GM21367 (cell line): ENCODE results near the gene RAN.
"Not testable (repeated sequence)": the region's sequence is repeated elsewhere in the genome, so short reads cannot be mapped to it uniquely, and the experiment has no call there.

Source experiments
- ATAC-seq: cut with Tn5 transposase; IDR thresholded peaks from one replicate; pipeline ENCODE4 v1.9.1; 2021; ENCODE audit not compliant: unreplicated experiment

Gene RAN

DNA sequence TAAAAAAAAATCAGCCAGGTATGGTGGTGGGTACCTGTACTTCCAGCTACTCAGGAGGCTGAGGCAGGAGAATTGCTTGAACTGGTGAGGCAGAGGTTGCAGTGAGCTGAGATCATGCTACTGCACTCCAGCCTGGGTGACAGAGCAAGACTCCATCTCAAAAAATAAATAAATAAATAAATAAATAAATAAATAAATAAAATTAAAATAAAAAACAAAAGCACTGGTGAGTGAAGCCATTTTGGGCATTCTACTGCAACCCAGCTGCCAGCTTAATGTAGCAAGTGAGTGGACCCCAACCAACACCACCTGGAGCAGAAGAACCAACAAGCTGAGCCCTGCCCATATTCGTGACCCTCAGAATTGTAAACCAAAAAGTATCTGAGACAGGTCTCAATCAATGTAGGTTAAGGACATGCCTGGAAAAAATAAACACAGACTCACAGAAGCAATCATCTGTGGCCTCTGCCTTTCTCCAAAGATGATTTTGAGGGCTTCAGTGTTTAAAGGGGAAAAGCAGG is 23.0 kb upstream of the RAN start:
- not testable (repeated sequence) for ATAC-seq

DNA sequence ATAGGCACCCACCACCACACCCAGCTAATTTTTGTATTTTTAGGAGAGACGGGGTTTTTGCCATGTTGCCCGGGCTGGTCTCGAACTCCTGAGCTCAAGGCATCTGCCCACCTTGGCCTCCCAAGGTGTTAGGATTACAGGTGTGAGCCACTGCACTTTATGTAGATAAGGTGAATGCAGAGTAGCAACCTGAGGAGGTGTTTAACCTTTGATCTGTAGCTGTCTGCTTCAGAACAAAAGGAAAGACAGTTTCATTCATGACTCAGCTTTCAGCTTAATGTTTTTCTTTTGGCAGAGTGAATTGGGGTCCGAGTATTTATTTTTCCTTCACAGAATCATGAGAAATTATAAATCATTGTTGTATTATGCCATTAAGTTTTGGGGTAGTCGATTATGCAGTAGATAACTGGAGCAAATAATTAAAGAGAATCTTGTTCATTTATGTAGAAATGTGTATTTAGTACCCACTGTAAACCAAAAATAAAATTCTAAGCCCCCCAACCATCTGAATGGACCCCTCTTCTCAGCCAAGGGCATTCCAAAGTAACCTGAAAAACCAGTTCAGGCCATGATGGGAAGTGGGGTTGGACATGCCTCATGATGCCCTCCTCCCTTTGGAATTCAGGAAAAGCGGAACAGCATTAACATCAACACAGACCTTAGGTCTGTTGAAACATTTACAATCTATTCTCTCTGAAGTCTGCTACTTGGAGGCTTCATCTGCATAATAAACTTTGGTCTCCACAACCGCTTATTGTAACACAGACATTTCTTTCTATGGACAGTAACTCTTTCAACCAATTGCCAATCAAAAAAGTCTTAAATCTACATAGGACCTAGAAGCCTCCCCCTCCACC is 22.1 kb upstream of the RAN start:
- no peak for ATAC-seq

DNA sequence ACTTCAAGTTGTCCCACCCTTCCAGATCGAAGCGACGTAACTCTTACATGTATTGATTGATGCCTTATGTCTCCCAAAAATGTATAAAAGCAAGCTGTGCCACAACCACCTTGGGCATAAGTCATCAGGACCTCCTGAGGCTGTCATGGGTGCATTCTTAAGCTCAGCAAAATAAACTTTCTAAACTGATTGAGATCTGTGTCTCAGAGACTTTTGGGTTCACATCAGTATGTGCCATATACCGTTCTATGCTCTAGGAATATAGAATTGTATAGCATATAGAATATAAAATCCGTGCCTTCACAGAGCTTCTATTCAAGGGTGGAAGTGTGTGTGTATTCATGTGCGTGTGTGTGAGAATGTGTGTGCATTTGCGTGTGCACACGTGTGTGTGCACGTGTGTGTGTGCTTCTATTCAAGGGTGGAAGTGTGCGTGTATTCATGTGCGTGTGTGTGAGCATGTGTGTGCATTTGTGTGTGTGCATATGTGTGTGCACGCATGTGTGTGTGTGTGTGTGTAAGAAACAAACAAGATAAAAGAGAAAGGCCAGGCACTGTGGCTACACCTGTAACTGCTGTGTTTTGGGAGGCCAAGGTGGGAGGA is 21.3 kb upstream of the RAN start:
- no peak for ATAC-seq

DNA sequence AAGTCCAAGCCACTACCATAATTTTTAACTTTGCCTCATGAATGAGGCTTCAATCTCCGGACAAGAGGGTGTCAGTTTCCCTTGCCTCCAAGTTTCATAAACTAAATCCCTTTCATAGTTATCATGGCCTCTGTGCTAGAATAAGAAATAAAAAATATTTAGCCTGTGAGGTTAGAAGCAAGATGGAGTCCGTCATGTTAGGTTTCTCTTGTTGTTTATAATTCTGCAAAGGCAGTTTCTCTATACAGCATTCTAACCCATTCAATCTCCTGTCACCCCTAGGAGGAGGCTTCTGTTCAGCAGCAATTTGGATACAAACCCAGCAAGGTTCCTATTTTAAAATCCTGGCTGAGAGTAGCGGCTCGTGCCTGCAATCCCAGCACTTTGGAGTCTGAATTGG is 15.8 kb upstream of the RAN start:
- ATAC-seq, result no peak

DNA sequence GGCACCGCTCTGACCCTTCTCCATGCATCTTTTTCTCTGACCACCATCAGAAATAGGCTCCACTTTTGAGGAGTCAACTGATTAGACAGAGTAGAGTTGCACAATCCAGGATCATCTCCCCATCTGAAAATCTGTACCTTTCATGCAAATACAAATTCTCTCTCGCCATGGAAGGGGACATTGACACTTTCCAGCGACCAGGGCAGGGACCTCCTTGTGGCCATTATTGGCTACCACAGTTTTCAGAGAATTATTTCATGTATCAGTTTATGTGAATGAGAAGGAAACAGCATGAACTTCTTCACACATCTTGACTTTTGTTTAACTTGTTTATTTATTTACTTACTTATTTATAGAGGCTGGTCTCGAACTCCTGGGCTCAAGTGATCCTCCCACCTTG is 13.8 kb upstream of the RAN start:
- ATAC-seq, result no peak

DNA sequence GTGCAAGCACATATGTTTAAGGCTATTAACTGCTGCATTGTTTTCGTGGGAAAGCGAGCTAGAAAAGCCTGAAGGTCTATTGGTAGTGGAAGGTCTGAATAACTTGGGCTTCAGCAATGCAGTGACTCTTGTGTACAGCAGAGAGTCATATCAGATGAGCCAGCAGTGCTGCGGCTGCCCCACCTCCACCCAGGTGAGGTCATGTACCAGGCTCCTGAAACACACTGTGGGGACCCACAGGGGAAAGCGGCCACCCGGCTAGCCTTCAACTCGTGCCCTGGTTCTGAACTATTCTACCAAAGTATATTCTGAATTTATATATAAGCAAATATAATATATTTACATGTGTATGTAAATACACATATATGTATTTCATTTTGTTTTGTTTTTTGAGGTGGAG is 12.7 kb upstream of the RAN start:
- no peak for ATAC-seq

DNA sequence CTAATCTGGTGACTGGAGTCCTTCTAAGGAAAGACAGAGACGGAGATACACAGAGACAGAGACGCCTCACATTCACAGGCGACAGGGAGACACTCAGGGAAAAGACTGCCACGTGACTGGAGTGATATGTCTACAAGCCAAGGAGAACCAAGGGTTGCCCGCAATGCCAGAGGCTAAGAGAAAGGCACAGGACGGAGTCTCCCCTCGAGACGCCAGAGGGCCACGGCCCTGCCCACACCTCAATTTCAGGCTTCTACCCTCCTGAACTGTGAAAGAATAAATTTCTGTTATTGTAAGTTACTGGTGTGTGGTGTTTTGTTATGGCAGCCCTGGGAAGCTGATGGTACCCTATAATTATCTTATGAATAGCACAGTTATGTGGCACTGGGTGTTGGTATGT is 11.6 kb upstream of the RAN start:
- ATAC-seq, result no peak

DNA sequence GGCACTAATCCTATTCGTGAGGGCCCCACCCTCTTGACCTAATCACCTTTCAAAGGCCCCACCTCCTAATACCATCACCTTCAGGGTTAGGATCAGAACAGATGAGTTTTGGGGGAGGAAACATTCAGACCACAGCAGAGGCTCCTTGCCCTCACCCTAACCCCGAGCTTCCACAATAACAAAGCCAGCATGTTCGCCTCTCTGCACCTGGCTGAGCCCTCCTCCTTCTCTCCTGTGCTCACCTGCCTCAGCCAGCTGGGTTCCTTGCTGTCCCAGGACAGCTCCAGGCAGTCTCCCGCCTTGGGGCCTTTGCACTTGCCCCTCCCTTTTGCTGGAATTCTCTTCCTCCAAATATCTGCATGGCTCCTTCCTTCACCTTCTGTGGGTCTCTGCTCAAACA is 9.7 kb upstream of the RAN start:
- no peak for ATAC-seq

DNA sequence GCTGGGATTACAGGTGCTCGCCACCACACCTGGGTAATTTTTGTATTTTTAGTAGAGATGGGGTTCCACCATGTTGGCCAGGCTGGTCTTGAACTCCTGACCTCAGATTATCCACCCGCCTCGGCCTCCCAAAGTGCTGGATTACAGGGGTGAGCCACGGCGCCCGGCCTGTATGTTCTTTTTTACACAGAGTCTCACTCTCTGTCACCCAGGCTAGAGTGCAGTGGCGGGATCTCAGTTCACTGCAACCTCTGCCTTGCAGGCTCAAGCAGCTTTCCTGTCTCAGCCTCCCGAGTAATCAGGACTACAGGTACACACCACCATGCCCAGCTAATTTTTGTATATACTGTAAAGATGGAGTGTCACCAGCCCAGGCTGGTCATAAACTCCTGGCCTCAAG is 9.1 kb upstream of the RAN start:
- not testable (repeated sequence) for ATAC-seq

DNA sequence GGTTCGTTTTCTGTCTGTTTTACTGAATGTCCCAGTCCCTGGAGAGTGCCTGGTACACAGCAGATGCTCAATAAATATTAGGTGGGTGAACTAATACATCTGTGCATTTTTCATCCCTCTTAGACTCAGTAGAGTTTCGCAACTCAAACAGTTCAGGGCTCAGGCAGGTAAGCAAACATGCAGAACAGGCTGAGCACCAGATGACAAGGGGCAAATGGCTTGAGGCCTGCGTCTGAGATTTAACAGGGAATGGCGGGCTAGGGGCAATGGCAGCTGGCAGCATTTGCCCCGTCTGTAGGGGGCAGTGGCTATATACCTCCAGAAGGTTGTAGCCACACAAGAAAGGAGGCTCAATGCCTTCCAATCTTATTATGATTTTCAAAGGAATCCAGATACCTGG is 8.6 kb upstream of the RAN start:
- no peak for ATAC-seq

DNA sequence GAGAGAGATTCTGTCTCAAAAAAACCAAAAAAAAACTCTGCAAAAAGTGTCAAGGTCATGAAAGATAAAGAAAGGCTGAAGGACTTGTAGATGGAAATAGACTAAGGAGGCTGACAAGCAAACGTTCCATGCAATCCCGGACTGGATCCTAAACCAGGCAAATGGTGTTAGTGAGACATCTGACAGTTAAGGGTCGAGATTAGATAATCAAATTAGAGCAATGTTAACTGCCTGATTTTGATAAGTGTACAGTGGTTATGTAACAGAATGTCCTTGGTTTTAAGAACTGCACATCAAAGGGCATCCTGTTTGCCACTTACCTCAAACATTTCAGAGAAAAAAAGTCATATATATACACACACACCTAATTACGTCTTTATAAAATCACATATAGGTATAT is 3.5 kb upstream of the RAN start:
- ATAC-seq, result no peak

DNA sequence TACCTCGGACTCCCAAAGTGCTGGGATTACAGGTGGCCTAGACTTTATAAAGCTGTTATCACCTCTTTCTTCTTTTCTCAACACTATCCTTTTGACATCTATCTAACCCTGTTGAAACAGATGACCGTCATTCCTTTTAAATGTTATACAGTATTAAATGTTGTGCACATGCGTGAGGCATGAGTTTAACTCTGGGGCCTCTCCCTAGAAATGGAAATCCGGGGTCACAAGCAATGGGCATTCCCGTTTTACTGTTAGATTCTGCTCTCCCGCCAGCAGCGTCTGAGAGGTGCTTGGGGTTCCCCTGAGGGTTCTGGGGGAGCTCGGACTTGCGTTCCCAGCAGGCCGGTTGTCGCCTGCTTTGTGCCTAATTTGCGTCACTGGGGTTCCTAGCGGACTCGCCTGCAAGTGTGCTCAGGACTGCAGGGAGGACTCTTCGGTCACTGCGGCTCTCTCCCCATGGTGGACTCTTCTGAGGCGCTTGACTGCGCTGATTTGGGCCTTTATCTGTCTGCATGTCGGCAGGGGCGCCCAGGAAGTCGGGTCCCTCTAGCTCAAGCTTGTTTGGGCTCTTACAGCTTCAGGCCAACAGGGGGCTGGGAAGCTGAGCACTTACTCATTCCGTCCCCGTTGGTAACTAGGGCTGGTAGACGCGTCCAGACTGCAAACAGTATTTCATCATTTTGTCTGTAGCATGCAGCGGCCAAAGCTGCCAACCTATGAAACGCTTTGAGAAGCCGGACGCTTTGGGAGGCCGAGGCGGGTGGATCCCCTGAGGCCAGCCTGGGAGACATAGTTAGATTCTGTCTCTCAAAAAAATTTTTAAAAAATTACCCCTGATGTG is 1.2 kb upstream of the RAN start:
- ATAC-seq, result peak; percentile 51

DNA sequence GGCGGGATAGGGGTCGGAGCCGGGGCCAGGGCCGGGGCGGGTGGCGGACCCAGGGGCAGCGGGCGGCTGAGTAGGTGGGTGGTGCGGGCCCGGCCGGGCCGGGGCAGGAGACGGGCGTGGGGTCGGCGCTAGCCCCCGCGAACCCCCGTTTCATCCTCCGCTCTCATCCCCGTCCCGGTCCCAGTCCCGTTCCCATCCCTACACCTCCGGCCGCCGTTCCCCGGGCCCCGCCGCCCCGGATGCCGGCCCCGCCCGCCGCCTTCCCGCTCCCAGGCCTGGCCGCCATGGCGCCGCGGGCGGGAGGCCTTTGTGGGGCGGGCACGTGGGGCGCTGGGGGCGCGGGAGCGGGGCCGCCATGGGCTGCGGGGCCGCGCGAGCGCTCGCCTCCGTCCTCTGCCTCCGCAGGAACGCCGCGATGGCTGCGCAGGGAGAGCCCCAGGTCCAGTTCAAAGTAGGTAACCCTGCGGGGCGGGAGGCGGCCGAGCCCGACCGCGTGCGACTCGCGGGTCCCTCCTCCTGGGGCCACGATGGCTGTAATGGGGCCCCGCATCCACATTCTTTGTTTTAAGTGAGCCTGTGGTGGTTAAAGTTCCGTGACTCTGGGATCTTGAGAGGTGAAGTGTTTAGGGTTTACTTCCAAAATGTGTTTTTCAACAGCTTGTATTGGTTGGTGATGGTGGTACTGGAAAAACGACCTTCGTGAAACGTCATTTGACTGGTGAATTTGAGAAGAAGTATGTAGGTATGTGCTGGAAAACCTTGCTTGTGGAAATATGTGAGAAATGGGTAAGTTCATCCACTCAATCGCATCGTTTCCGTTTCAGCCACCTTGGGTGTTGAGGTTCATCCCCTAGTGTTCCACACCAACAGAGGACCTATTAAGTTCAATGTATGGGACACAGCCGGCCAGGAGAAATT is 572 bp downstream of the RAN start:
- peak; percentile 17 for ATAC-seq

DNA sequence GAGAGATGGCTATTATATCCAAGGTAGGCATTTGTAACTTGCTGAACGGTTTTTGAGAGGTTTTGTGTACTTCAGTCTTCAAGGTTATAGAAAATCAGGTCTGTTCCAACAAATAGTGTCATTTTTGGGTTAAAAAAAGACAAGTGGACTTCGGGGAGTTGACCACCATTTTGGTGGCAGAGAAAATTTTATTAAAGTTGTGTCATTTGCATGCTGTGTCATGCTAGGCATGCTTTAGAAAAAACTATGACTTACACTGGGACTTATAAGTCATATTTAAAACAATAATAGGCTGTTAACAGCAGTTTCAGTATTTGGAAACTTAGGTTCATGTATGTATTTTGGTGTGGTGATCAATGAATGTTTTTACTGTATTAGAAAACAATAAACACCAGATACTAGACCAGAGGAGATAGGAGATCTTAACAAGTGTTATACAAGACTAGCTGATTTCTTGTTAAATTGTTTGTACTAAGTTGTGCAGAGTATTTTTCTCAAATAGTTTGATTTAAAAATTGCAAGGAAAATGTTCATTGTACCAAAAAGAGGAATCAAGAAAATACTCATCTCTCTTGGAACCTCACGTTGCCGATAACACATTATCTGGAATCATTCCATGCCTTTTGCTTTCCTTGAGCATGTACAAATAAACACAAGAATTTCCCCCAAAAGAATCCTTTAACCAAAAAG is 1.4 kb downstream of the RAN start:
- ATAC-seq, result no peak

DNA sequence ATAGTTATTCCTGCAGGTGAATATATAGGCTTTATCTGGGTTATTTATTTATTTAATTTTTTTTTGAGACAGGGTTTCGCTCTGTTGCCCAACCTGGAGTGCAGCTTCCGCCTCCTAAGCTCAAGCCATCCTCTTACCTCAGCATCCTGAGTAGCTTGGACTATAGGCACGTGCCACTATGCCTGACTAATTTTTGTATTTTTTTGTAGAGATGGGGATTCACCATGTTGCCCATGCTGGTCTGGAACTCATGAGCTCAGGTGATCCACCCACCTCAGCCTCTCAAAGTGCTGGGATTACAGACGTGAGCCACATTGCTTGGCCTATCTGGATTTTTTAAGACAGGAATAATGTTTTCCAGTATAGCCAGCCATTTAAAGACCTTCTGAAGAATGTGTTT is 2.0 kb downstream of the RAN start:
- ATAC-seq, result no peak

DNA sequence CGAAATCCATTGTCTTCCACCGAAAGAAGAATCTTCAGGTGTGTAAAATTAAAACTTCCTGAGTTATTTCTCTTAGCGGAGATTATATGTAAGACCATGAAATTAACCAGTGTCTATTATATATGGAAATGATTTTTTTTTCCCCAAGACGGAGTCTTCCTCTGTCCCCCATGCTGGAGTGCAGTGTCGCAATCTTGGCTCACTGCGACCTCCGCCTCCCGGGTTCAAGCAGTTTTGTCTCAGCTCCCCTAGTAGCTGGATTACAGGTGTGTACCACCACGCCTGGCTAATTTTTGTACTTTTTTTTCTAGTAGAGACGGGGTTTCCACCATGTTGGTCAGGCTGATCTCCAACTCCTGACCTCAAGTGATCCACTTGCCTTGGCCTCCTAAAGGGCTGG is 2.8 kb downstream of the RAN start:
- ATAC-seq, result no peak

DNA sequence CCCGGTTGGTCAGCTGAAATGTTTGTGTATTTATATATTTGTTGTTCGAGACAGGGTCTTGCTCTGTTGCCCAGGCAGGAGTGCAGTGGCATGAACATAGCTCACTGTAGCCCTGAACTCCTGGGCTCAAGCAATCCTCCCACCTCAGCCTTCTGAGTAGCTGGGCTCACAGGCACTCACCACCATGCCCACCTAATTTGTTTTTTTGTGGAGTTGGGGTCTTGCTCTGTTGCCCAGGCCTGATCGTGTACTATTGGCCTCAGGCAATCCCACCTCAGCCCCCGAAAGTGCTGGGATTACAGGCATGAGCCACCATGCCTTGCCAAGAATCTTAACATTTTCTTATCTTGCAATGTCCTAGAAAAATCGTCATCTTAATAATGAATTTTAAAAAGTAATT is 3.3 kb downstream of the RAN start:
- ATAC-seq, result no peak

DNA sequence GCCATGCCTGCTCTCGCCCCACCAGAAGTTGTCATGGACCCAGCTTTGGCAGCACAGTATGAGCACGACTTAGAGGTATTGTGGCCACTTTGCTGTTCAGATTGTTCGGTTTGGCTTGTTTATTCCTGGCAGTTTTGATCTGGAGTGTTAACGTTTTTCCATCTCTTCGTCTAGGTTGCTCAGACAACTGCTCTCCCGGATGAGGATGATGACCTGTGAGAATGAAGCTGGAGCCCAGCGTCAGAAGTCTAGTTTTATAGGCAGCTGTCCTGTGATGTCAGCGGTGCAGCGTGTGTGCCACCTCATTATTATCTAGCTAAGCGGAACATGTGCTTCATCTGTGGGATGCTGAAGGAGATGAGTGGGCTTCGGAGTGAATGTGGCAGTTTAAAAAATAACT is 3.8 kb downstream of the RAN start:
- ATAC-seq, result not testable (repeated sequence)

DNA sequence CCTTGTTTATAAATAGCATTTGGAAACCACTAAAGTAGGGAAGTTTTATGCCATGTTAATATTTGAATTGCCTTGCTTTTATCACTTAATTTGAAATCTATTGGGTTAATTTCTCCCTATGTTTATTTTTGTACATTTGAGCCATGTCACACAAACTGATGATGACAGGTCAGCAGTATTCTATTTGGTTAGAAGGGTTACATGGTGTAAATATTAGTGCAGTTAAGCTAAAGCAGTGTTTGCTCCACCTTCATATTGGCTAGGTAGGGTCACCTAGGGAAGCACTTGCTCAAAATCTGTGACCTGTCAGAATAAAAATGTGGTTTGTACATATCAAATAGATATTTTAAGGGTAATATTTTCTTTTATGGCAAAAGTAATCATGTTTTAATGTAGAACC is 4.4 kb downstream of the RAN start:
- no peak for ATAC-seq

DNA sequence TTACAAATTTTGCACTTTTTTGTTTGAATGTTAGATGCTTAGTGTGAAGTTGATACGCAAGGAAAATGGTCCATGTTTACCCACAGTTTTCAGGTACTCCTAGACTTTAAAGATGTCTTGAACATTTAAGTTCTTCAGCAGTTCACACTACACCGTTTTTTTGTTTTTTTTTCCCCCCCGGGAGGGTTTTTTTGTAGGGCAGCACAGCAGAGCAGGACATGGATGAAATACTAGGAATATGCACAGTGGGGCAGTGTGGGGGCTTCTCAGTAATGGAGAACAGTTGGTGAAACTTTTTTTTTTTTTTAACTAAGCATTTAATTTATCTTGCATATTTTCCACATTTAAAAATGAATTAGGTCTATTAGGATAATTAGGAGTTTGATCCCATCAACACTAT is 4.9 kb downstream of the RAN start:
- ATAC-seq, result no peak
